Ishikawa (cell line): ENCODE results near the gene KCNJ3.

Source experiments
- CEBPB ChIP-seq: IDR thresholded peaks from 2 replicates; pipeline ENCODE4 v1.6.1; 2012
- CREB1 ChIP-seq: IDR thresholded peaks from 2 replicates; pipeline ENCODE4 v1.6.1; 2012; ENCODE audit warnings: low read depth
- EGR1 ChIP-seq: IDR thresholded peaks from 2 replicates; pipeline ENCODE4 v1.6.1; 2012
- EP300 ChIP-seq: IDR thresholded peaks from 2 replicates; pipeline ENCODE4 v1.6.1; 2012; ENCODE audit warnings: borderline replicate concordance
- FOXM1 ChIP-seq: IDR thresholded peaks from 2 replicates; pipeline ENCODE4 v1.6.1; 2012; ENCODE audit warnings: low read depth, borderline replicate concordance
- MAX ChIP-seq: IDR thresholded peaks from 2 replicates; pipeline ENCODE4 v1.6.1; 2012
- NFIC ChIP-seq: IDR thresholded peaks from 2 replicates; pipeline ENCODE4 v1.6.1; 2012
- RAD21 ChIP-seq: IDR thresholded peaks from 2 replicates; pipeline ENCODE4 v1.6.1; 2012; ENCODE audit warnings: low read depth
- TAF1 ChIP-seq: IDR thresholded peaks from 2 replicates; pipeline ENCODE4 v1.6.1; 2012; ENCODE audit warnings: low read depth, mild to moderate bottlenecking
- TCF12 ChIP-seq: IDR thresholded peaks from 2 replicates; pipeline ENCODE4 v1.6.1; 2012; ENCODE audit warnings: low read depth
- TEAD4 ChIP-seq: IDR thresholded peaks from 2 replicates; pipeline ENCODE4 v1.6.1; 2012
- USF1 ChIP-seq: IDR thresholded peaks from 2 replicates; pipeline ENCODE4 v1.6.1; 2012
- YY1 ChIP-seq: IDR thresholded peaks from 2 replicates; pipeline ENCODE4 v1.6.1; 2012; ENCODE audit warnings: low read depth
- ZBTB7A ChIP-seq: IDR thresholded peaks from 2 replicates; pipeline ENCODE4 v1.6.1; 2012; ENCODE audit warnings: low read depth
- TF ChIP-seq, protein P1 (sequence below): IDR thresholded peaks from 2 replicates; pipeline ENCODE4 v1.6.1; 2012; ENCODE audit warnings: low read depth, mild to moderate bottlenecking

KCNJ3 gene

DNA sequence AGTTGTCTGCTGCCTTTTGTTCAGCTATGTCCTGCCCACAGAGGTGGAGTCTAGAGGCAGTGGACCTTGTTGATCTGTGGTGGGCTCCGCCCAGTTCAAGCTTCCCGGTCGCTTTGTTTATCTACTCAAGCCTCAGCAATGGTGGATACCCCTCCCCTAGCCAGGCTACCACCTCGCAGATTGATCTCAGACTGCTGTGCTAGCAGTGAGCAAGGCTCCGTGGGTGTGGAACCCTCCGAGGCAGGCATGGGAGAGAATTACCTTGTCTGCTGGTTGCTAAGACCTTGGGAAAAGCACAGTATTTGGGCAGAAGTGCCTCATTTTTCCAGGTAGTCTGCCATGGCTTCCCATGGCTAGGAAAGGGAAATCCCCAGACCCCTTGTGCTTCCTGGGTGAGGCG, 146.0 kb downstream of the KCNJ3 start:
- TF ChIP-seq ZBTB7A: no peak
- TF ChIP-seq NFIC: no peak

GRCh38 chr2:154846842-154847241, 148.3 kb downstream of the KCNJ3 start:
- TF ChIP-seq TEAD4: no peak
- no peak for TF ChIP-seq EGR1
- no peak for TF ChIP-seq YY1
- TF ChIP-seq EP300: no peak
- TF ChIP-seq MAX: no peak
- TF ChIP-seq FOXM1: no peak
- TF ChIP-seq TCF12: no peak
- TF ChIP-seq TAF1: no peak

GRCh38 chr2:154849482-154849881, 151.0 kb downstream of the KCNJ3 start:
- TF ChIP-seq, protein P1, sequence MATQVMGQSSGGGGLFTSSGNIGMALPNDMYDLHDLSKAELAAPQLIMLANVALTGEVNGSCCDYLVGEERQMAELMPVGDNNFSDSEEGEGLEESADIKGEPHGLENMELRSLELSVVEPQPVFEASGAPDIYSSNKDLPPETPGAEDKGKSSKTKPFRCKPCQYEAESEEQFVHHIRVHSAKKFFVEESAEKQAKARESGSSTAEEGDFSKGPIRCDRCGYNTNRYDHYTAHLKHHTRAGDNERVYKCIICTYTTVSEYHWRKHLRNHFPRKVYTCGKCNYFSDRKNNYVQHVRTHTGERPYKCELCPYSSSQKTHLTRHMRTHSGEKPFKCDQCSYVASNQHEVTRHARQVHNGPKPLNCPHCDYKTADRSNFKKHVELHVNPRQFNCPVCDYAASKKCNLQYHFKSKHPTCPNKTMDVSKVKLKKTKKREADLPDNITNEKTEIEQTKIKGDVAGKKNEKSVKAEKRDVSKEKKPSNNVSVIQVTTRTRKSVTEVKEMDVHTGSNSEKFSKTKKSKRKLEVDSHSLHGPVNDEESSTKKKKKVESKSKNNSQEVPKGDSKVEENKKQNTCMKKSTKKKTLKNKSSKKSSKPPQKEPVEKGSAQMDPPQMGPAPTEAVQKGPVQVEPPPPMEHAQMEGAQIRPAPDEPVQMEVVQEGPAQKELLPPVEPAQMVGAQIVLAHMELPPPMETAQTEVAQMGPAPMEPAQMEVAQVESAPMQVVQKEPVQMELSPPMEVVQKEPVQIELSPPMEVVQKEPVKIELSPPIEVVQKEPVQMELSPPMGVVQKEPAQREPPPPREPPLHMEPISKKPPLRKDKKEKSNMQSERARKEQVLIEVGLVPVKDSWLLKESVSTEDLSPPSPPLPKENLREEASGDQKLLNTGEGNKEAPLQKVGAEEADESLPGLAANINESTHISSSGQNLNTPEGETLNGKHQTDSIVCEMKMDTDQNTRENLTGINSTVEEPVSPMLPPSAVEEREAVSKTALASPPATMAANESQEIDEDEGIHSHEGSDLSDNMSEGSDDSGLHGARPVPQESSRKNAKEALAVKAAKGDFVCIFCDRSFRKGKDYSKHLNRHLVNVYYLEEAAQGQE: no peak
- TF ChIP-seq EP300: no peak
- no peak for TF ChIP-seq RAD21
- no peak for TF ChIP-seq NFIC

- no peak for TF ChIP-seq NFIC
- no peak for TF ChIP-seq CREB1
- TF ChIP-seq TEAD4: no peak
- no peak for TF ChIP-seq CEBPB
- TF ChIP-seq FOXM1: no peak
- no peak for TF ChIP-seq RAD21
- TF ChIP-seq TAF1: no peak
- TF ChIP-seq, protein P1: no peak
- TF ChIP-seq ZBTB7A: no peak
- no peak for TF ChIP-seq USF1
- no peak for TF ChIP-seq EGR1
- no peak for TF ChIP-seq YY1
- TF ChIP-seq EP300: no peak
- TF ChIP-seq TCF12: no peak
- TF ChIP-seq MAX: no peak
Observed at GRCh38 chr2:154850532-154850931, 152.0 kb downstream of the KCNJ3 start.

DNA sequence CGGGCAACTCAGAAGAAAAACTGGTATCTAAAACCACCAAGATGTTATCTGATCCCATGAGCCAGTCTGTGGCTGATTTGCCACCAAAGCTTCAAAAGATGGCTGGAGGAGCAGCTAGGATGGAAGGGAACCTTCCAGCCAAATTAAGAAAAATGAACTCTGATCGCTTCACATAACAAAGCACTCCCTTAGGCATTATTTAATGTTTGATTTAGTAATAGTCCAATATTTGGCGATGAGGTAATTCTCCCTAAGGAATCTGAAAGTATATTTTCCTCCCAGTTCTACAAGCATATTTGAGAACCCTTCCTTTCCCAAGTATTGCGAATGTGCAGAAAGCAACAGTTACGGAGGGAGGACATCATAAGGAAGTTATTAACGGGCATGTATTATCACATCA, 156.6 kb downstream of the KCNJ3 start:
- TF ChIP-seq FOXM1: no peak
- no peak for TF ChIP-seq CREB1
- no peak for TF ChIP-seq YY1
- TF ChIP-seq, protein P1: no peak
- TF ChIP-seq TAF1: no peak
- no peak for TF ChIP-seq USF1
- no peak for TF ChIP-seq NFIC
- no peak for TF ChIP-seq CEBPB
- no peak for TF ChIP-seq EGR1
- TF ChIP-seq TCF12: no peak
- no peak for TF ChIP-seq MAX
